HG03520 (cell line): Measurements from ENCODE around the gene SH3PXD2A.
"Not testable (repeated sequence)": the region's sequence is repeated elsewhere in the genome, so short reads cannot be mapped to it uniquely, and the experiment has no call there.

Experiments used
- ATAC-seq: cut with Tn5 transposase; IDR thresholded peaks from one replicate; pipeline ENCODE4 v1.9.1; 2021; ENCODE audit warnings: mild to moderate bottlenecking, moderate library complexity; ENCODE audit not compliant: unreplicated experiment

The SH3PXD2A gene

DNA sequence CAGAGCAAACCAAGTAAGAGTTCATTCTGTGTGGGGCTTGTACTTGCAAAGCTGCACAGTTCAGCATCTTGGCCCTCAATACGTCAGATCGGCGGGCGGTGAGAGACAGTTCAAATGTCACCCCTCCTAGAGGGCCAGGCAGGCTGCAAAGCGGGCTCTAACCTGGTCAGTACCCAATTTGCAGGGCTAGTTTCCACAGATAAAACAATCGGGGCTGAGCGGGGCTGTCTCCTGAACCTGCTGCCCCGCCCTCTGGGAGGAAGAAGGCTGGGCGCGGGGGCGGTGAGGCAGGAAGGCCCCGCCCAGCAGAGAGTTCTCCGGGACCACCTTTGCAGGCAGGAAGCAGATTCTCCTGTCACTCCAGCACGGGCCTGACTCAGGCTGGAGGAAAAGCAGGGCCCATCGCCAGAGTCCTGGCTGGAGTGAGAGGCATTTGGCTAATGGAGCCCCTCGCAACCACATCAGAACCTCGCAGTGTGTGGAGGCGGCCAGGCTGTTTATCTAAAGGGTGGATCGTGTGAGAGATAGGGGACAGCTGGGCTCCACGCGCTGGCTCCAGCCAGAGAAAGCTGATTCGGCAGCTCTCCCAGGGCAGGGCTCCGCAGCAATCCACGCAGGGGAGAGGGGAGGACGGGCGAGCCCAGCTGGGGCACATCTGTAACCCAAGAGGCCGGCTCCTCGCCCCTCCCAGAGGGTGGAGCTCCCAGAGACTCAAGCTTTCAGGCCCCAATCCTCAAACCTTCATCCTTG, 83.1 kb downstream of the SH3PXD2A start:
- peak; percentile 46 for ATAC-seq

DNA sequence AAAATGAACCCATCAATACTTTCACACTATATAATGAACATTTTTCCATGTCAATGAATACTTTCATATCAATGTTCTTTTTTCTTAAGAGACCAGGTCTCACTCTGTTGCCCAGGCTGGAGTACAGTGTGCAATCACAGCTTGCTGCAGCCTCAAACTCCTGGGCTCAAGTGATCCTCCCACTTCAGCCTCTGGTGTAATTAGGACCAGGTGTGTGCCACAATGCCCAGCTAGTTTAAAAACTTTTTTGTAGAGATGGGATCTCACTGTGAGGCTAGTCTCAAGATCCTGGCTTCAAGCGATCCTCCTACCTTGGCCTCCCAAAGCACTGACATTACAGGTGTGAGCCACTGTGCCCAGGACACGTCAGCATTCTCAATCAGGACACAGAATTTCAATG, 85.2 kb downstream of the SH3PXD2A start:
- ATAC-seq: no peak

DNA sequence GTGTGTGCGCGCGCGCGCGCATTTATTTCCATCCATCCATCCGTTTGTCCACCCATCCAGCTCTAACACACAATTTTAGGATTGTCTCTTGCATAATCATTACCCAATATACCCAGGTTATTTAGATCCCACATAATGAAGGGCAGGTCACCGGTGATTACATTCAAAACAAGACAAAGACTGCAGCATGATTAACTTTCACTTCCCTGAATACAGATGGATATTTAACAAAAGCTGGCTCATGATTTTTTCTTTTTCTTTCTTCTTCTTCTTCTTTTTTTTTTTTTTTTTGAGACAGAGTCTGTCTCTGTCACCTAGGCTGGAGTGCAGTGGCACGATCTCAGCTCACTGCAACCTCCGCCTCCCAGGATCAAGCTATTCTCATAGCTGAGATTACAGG, 86.2 kb downstream of the SH3PXD2A start:
- ATAC-seq: no peak

DNA sequence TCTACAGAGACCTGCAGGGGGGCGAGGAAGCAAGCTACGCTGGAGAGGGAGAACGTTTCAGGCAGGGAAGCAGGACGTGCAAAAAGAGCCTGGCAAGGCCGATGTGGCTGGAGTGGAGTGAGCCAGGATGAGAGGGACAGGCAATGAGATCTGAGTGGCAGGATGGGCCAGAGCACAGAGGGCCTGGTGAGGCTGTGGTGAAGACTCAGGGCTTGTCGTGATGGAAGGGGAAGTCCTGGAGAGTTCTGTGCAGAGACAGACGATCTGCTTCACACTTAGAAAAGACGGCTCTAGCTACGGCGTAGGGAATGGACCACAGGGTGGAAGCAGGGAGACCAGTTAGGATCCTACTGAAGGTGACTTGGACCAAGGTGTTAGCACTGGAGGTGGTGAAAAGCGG, 87.0 kb downstream of the SH3PXD2A start:
- ATAC-seq: no peak

DNA sequence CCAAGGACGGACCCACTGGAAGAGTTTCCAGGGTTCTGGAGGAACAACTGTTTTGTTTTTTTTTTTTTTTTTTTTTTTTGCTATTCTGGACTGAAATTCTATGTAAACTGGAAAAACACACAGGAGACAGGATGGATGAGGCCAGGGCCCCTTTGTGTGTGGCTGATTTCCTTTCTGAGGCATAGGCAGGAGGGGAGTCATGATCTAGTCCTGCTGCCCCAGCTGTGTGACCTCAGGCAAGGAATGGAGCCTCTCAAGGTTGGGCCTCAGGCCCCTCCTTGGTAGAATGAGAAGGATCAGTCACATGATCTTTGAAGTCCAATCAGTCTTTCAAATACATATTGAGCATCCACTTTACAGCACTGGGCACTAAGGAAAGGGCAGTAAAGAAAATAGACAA, 87.6 kb downstream of the SH3PXD2A start:
- no peak for ATAC-seq

DNA sequence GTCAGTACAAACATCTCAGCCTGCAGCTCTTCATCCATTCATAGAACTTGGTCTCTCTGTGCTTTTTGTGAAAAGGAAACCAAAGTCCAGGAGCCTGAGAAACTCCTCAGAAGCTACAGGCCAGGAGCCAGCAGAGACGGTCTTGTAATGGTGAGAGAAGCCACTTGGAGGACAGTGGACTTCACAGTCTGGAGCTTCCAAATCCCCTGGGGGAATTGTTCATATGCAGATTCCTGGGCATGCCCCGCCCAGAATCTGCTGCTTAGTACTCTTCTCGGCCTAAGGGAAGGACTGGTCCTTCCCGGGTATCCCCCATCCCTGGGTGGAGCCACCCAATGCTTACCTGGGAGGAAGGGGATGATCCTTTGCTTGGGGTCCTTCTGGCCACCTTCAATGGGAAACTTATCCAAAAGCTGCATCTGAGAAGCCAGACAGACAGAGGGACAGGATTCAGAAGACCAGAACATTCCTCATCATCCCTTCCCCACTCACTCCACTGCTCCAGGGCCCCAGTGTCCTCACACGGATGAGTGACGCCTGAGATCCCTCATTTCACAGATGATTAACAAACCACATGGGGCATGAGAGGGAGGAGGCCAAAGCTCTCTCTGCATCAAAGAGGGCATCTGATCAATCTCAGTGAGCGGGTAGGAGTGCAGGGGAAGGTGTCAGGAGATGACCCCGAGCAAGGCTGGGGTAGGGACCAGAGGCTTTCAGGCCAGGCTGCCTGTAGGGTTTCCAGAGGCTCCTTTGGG, 88.4 kb downstream of the SH3PXD2A start:
- ATAC-seq: no peak

DNA sequence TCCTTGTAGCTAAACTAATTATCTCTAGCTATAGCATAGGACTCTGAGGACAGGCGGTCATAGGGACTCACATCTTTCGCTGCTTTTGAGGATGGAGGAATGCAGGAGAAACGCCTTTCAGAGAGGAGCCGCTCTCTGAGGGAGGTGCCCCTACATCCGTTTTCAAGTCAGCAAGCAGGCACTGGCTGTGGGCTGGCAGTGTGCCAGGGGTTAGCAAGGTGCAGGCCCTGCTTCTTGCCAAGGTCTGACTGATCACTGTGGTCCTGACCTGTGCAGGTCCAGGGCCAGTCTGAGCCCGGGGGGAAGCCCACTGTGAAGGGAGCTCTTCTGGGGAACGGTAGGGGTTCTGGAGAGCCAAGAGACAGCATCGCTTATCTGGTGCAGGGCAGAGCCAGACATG, 89.4 kb downstream of the SH3PXD2A start:
- no peak for ATAC-seq

DNA sequence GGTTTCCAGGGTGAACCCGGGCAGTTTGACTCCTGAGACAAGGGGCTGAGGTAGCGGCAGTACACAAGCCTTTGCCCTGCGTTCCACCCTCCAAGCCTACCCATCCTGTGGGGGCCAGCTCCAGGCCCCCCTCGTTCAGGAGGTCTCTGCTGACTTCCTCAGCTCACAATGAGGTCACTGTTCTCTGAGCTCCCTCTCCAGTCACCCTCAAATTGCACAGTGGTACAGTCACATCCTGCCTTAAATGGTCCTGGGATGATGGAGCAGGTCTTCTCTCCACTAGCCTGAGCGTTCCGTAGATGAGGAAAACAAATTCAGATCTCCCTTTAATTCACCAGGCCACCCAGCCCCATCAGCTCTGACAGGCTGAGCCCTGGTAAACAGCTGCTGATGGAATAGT, 90.2 kb downstream of the SH3PXD2A start:
- ATAC-seq: no peak

DNA sequence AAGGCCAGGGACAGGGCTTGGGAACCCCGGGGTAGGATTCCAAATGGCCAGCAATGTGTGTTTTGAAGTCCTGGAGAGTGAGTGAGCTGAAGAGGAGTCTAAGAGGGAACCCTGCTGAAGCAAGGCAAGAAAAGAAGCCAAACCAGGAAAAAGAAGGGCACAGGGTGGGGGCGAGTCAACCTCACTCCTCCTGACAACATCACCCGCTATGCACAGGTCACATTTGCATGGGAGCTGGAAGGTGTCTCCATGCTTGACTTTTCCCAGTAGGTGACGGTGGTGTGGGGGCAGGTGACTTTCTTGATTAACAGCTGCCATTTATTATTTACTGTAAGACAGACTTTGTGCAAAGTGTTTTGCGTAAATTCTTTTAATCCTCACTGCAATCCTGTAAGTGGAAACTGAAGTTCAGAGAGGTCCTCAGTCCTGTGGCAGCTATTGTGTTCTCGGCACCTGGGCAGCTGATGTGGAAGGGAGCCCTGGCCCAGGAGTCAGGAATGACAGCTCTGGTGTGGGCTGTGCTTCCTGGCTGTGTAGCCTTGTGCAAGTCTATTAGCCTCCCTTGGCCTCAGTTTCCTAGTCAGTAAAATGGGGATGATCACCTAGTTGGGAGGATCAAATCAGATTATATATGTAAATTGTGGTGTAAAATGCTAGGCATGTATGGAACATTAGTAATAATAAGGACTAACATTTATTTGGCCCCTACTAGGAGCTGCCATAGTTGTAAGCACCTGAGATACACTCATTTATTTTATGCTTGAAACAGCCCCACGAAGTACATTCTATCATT, 90.9 kb downstream of the SH3PXD2A start:
- ATAC-seq: no peak

DNA sequence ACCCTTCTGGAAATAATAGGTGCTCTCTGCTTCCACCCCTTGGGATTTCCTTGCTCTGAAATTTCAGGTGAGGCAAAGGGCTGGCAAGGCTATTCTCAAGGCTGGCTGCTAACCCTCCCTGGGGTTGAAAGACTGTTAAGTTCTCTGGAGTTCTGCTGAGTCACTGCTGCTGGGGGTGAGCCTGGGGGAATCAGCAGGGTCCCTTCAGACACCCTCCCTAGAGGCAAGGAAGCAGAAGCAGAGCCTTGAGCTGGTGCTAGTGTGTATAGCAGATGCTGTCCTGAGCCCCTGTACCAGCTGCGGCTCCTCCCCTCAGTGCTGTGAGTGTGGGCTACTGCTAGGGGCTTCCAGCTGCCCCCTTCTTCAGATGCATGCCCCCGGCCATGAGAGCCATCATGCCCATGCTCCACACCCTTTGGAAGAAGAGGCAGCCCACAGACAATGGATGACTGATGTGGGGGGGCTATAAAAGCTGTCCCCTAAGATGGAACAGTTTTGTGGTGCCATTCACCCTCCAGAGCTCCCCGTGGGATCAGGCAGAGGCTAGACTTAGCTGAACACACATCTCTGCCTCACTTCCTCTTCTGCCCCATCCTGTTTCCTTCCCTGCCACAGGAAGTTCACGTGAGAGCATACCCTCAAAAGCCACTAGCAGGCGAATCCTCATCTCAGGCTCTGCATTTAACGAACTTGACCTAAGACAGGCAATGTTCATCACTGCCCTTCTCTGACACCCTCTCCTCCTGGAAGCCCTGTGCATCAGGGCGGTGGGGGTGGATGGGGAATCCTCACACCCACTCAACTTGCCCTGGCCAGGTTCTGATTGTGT, 91.8 kb downstream of the SH3PXD2A start:
- ATAC-seq: no peak

DNA sequence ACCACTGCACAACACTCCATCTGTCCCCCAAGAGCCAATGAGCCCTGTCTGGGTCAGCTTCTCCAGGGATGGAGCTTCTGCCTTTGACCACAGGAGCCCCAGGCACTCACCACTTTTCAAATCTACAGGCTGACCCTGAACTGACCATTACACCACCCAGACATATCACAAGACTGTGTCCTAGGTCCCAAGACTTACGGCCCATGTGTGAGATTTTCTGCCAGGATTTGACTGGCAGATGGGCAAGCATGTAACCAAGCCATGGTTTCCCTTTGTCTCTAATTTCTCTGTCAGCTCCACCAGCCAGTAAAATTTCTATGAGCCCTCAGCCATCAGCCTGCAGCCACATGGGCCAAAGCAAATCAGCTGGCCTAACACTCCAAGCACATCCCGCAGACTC, 92.5 kb downstream of the SH3PXD2A start:
- ATAC-seq: no peak

DNA sequence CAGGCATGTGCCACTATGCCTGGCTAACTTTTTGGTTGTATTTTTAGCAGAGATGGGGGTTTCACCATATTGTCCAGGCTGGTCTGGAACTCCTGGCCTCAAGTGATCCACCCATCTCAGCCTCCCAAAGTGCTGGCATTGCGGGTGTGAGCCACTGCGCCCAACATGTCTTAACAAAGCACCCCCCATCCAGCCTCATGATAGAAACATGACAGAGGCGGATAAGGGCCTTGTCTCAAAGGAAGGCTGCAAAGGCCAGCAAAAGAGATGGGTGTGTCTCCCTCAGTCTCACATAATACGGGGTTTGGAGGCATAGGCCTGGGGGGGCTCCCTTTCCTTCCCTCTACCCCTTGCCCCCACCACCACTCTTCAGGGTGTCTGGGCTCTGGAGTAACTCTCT, 93.2 kb downstream of the SH3PXD2A start:
- no peak for ATAC-seq

DNA sequence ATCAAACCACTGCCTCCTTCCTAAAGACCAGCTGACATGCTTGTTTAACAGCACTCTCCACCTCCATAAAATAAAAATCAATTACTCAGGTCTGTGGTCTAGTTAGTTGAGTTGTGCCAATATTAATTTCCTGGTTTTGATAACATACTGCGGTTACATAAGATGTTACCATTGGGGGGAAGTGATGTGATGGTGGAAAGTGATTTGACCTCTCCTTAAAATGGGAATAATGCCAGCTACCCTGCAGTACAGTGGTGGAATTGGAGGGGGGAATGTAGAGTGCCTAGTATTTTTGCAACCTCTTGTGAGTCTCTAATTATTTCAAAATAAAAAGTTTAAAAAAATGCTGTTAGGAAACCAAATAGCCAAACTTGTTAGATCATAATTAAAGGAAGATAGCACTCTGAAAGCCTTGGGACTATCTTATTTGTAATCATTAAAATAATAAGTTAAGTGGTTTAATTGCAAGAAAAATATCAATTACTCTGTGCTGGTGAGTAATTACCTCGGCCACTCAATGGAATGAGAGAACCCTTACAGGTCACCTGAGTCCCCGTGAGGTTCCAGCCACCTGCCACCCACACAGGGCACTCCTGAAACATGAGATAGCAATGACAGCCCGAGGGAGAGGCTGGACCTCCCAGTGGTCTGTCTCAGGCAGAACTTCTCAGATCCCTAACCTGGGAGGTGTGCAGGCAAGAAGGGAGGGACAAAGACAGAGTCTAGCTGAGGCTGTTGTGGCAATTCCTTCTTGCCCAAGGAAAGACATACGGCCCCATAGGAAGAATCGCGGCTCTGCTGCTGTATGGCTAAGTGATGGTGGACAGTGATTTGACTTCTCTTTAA, 94.1 kb downstream of the SH3PXD2A start:
- no peak for ATAC-seq

DNA sequence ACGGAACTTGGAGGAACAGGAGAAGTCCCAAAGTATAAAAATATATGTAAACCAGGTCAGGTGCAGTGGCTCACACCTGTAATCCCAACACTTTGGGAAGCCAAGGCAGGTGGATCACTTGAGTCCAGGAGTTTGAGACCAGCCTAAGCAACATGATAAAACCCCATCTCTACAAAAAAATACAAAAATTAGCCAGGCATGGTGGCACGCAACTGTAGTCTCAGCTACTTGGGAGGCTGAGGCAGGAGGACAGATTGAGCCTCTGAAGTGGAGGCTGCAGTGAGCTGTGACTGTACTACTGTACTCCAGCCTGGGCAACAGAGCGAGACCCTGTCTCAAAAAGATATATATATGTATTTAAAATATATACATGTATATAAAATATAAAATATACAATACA, 95.1 kb downstream of the SH3PXD2A start:
- ATAC-seq: not testable (repeated sequence)

DNA sequence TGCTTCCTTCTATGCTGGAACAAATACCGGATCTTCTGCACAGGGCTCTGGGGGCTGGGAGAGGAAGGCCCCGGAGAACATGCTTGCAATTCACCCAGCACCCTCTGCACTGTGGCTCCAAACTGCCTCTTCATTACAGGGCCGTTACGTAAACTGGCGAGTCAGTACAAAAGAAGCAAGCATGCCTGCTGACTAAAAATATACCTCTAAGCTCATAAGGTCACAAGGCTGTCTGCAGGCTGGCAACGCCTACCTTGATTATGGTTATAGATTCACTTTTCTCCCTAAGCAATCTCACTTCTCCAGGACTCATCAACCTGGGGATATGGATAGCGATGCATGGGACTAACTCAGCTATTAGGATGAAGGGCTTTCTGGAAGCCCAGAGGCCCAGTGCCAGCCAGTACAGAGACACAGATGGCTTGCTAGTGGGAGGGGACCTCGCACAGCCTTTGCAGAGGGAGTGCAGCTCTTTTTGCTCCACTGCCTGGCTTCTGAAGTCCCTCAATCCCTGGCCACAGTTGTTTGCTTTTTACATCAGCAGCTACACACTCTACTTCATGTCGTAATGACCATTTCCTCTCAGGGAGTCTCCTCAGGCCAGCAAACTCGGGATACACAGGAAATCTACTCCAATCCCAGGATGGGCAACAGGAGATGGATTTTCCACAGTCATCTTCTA, 96.1 kb downstream of the SH3PXD2A start:
- peak; percentile 61 for ATAC-seq

DNA sequence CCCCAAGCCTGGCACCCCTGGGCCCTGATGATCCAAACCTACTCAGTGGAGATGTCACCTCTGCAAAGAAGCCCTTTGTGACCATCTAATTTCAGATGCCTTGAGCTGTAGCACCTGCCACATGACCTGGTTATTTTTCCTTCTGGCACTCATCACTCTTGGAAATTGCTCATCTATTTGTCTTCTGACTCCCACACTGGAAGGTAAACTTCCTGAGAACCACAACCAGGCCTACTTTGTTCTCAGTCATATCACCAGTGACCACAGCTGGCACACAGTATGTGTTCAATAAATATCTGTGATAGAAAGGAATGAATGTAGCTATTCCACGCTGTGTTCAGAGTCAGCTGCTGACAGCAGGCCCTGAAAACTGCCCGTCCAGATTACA, 97.1 kb downstream of the SH3PXD2A start:
- no peak for ATAC-seq

DNA sequence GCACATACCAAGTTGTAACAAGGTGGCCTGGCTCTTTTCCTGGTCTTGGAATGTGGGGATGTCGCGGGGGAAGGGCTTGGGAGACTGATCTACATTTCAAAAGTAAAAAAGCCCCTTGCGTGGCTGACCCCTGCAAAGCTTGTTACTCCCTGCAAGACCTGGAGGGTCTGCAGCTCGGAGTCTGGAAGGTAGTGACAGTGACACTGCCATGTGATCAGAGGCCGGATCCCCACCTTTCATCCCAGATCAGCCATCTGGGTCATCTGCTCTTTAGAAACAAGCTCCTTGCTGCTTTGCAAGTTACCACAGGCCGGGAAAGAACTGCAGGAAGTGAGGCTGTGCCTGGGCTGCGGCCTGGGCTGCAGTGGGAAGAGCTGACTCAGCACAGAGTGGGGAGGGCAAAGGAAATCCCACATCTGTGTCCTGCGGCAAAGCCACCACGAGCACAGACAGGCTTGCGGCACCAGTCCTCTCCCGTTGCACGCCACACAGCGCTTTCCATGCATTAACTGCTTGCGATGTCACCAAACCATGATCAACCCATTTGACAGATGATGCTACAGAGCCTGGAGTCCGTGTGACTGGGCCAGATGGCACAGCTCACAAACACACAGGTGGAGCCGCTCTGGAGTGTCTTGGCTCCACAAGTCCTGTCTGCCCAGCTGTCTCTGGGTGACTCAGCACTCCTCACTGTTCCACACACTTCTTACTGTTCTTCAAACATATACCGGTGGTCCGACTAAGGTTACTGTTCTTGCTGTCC, 97.7 kb downstream of the SH3PXD2A start:
- ATAC-seq: no peak

DNA sequence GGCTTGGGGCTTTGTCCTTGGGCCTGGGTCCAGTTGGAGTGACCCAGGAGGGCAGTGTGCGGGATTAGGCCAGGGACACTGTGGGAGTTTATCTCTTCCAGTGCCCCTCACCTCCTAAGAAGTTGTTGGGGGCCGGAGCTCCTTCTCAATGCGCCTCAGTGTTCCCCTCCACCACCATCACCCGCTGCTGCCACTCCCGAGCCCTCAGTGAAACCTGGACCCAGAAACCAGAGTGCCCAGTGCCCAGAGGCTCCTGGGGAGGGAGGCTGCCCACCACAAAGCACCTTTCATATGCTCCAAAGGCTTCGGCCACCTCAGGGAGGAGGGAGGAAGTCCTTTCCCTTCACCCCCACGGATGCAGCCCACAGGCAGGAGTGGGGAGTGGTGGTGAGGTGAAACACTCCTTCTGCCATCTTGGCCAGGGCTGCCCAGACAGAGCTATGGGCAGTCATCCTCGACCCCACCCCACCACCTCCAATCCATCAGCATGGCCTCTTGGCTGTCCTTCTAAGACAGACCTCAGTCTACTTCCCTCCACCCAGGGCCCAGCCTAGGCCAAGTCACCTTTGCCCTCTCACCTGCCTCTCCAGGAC, 99.0 kb downstream of the SH3PXD2A start:
- no peak for ATAC-seq
